Measurements from ENCODE around the gene ENOPH1.

DNA sequence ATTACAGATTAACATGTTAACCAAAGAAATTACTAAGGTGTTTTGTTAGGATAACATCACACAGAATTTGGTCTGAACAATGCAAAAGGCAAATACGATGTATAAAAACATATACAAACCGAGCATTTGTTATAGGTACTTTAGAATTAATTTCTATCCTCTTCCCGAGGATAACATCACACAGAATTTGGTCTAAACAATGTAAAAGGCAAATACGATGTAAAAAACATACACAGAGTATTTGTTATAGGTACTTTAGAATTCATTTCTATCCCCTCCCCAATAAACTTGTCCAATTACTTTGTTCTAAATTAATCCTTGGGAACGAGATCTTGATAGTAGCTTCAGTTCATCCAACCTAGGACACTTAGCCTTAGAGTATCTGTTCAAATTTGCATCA, 7.8 kb upstream of the ENOPH1 start:
- TF ChIP-seq, protein P1, sequence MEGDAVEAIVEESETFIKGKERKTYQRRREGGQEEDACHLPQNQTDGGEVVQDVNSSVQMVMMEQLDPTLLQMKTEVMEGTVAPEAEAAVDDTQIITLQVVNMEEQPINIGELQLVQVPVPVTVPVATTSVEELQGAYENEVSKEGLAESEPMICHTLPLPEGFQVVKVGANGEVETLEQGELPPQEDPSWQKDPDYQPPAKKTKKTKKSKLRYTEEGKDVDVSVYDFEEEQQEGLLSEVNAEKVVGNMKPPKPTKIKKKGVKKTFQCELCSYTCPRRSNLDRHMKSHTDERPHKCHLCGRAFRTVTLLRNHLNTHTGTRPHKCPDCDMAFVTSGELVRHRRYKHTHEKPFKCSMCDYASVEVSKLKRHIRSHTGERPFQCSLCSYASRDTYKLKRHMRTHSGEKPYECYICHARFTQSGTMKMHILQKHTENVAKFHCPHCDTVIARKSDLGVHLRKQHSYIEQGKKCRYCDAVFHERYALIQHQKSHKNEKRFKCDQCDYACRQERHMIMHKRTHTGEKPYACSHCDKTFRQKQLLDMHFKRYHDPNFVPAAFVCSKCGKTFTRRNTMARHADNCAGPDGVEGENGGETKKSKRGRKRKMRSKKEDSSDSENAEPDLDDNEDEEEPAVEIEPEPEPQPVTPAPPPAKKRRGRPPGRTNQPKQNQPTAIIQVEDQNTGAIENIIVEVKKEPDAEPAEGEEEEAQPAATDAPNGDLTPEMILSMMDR (optimal IDR thresholded peaks at IDR 0.05 in 1 of 3, IDR thresholded peaks at IDR 0.05 in 1 of 3, conservative IDR thresholded peaks at IDR 0.05 in 1 of 3; ENCODE audit: extremely low read depth in 1 of 3, insufficient read depth in 2 of 3, low read length in 3 of 3), result no peak
- no peak for TF ChIP-seq EZH2 (IDR thresholded peaks at IDR 0.05; ENCODE audit: low read length)
